Gastroesophageal sphincter (tissue), 3 donors: Measurements from ENCODE around the gene TTN.

Experiments used
- CTCF ChIP-seq, 4 experiments: fragments of 200-600 bp in 2 of 4; fragments of 450-650 bp in 2 of 4; sonication (generic) in 1 of 4; IDR thresholded peaks; one replicate each; pipeline ENCODE4 v1.5.1; 2017 to 2019; ENCODE audit warnings: antibody characterized with exemption in 4 of 4, mild to moderate bottlenecking in 2 of 4, moderate library complexity in 2 of 4
- EP300 ChIP-seq: sonication (generic); formaldehyde crosslinking; IDR thresholded peaks from one replicate; pipeline ENCODE4 v1.6.1; 2017; ENCODE audit warnings: antibody characterized with exemption, mild to moderate bottlenecking

- no peak for TF ChIP-seq CTCF (IDR thresholded peaks at IDR 0.05)
- no peak for TF ChIP-seq EP300
These were observed 20.1 kb downstream of the TTN start for GRCh38 chr2:178787155-178787554.
